SK-N-SH (cell line): ENCODE measurements around the gene FAM107A.

Source experiments
- EP300 ChIP-seq, 2 experiments: IDR thresholded peaks; 2 replicates each; pipeline versions ENCODE4 v1.4.0 to v1.6.1; 2012; ENCODE audit warnings: borderline replicate concordance in 1 of 2, low read depth in 1 of 2, low read length in 1 of 2
- EZH2phosphoT487 ChIP-seq: fragments of 200-600 bp; sonication (generic); IDR thresholded peaks from 2 replicates; pipeline ENCODE4 v1.6.1; 2017; ENCODE audit warnings: low read depth, mixed run types, mild to moderate bottlenecking, antibody characterized with exemption, moderate library complexity, borderline replicate concordance
- FOXM1 ChIP-seq: IDR thresholded peaks from 2 replicates; pipeline ENCODE4 v1.4.0; 2012; ENCODE audit warnings: low read depth, mild to moderate bottlenecking
- JUND ChIP-seq: IDR thresholded peaks from 2 replicates; pipeline ENCODE4 v1.4.0; 2012
- MAX ChIP-seq: IDR thresholded peaks from 2 replicates; pipeline ENCODE4 v1.4.0; 2012; ENCODE audit warnings: low read depth
- SMC3 ChIP-seq: IDR thresholded peaks from 2 replicates; pipeline ENCODE4 v1.6.1; 2012; ENCODE audit warnings: low read depth, low read length, improper control_type of control experiment
- TF ChIP-seq, protein P1 (sequence below): fragments of 200-600 bp; sonication (generic); IDR thresholded peaks from 2 replicates; pipeline ENCODE4 v1.6.1; 2017; ENCODE audit warnings: antibody characterized with exemption, mild to moderate bottlenecking, moderate library complexity

- TF ChIP-seq, protein P1, sequence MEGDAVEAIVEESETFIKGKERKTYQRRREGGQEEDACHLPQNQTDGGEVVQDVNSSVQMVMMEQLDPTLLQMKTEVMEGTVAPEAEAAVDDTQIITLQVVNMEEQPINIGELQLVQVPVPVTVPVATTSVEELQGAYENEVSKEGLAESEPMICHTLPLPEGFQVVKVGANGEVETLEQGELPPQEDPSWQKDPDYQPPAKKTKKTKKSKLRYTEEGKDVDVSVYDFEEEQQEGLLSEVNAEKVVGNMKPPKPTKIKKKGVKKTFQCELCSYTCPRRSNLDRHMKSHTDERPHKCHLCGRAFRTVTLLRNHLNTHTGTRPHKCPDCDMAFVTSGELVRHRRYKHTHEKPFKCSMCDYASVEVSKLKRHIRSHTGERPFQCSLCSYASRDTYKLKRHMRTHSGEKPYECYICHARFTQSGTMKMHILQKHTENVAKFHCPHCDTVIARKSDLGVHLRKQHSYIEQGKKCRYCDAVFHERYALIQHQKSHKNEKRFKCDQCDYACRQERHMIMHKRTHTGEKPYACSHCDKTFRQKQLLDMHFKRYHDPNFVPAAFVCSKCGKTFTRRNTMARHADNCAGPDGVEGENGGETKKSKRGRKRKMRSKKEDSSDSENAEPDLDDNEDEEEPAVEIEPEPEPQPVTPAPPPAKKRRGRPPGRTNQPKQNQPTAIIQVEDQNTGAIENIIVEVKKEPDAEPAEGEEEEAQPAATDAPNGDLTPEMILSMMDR, result no peak
- TF ChIP-seq SMC3 (no peak), MAX (no peak), JUND (no peak), FOXM1 (no peak), EP300 (IDR thresholded peaks at IDR 0.05; ENCODE audit: borderline replicate concordance in 1 of 2, low read depth in 1 of 2, low read length in 1 of 2) (no peak), EZH2phosphoT487 (no peak)
Measured at GRCh38 chr3:58621086-58621830, 44.1 kb upstream of the FAM107A start.
